ENCODE data around the gene HIC1. TPM values are rescaled to one million over a fixed set of nuclear protein-coding genes. Genes with fewer than 3 reads are reported as not detected.

HIC1 gene
- total RNA-seq, 1 donor from 2014 or later: 0.37 TPM

DNA sequence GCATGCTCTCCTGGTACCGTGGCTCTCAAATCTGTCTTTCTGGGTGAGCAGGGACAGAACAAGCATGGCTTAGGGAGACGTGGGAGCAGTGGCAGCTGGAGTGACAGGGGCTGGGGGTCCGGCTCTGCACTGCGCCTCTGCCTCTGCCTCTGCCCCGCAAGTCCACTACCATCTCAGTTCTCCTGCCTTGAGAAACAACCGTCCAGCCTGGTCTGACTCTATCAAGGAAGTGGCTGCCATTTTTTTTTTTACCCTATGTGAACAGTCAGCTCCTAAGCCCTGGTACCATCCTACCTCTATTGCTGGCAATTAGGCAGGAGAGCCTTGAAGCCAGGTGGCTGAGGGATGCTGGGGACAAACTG is 16.1 kb downstream of the HIC1 start:
- TF ChIP-seq, protein P1, sequence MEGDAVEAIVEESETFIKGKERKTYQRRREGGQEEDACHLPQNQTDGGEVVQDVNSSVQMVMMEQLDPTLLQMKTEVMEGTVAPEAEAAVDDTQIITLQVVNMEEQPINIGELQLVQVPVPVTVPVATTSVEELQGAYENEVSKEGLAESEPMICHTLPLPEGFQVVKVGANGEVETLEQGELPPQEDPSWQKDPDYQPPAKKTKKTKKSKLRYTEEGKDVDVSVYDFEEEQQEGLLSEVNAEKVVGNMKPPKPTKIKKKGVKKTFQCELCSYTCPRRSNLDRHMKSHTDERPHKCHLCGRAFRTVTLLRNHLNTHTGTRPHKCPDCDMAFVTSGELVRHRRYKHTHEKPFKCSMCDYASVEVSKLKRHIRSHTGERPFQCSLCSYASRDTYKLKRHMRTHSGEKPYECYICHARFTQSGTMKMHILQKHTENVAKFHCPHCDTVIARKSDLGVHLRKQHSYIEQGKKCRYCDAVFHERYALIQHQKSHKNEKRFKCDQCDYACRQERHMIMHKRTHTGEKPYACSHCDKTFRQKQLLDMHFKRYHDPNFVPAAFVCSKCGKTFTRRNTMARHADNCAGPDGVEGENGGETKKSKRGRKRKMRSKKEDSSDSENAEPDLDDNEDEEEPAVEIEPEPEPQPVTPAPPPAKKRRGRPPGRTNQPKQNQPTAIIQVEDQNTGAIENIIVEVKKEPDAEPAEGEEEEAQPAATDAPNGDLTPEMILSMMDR (conservative IDR thresholded peaks at IDR 0.05): no peak
- no peaks in the 10 kb centered on the region for H3K36me3 Mint-ChIP-seq (ENCODE audit: low read depth)
- no peak for DNase-seq (ENCODE audit: low read depth, low spot score)
- no peak overlapping the region for H3K27ac Mint-ChIP-seq (ENCODE audit: unreplicated experiment)
- peaks cover 33% of the 10 kb centered on the region for H3K4me1 Mint-ChIP-seq
- H3K27me3 Mint-ChIP-seq (ENCODE audit: low read depth): no peaks in the 10 kb centered on the region
- no peaks in the 10 kb centered on the region for H3K9me3 Mint-ChIP-seq
- no peak overlapping the region for H3K4me3 Mint-ChIP-seq

DNA sequence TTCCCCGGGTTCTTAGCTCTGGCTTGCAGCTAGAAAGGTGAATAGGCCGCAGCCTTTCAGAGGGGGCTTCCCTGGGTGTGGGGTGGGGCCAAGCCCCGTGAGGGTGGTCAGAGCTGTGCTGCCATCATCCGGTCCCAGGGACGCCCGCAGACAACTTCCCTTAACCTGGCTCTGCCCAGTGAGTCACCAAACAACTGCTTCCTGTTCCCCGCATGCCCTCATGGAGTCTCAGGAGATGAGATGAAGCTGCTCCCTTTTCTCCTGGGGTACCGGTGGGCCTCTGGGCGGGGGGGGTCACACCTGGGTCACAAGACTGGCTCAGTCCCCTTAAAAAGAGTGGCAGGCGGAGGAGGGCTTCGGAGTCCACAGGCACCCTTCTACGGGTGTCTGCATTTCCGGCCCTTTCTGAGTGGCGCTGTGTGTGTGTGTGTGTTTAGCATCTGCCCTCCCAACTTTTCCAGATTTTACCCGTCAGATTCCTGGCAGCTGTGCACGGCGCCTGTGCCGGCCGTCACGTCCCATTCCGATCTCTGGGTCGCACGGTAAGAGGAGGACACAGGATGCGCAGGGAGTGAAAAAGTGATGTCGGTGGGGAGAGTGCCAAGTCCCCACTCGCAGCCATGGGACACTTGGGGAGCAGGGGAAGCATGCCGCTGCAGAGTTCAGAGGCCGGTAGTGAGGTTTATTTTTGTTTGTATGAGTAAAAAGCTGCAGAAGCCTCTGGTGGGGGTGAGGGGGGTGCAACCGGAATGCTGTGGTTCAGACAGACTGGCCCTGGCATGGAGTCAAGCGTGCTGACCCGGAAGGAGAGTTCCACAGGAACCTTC is 16.8 kb downstream of the HIC1 start:
- no peak overlapping the region for H3K4me3 Mint-ChIP-seq
- TF ChIP-seq, protein P1 (conservative IDR thresholded peaks at IDR 0.05): no peak
- peak overlapping the region; percentile 78 for H3K27ac Mint-ChIP-seq (ENCODE audit: unreplicated experiment)
- no peaks in the 10 kb centered on the region for H3K27me3 Mint-ChIP-seq (ENCODE audit: low read depth)
- H3K4me1 Mint-ChIP-seq: peaks cover 31% of the 10 kb centered on the region
- DNase-seq (ENCODE audit: low read depth, low spot score): no peak
- peaks cover 3% of the 10 kb centered on the region for H3K36me3 Mint-ChIP-seq (ENCODE audit: low read depth)
- H3K9me3 Mint-ChIP-seq: no peaks in the 10 kb centered on the region

DNA sequence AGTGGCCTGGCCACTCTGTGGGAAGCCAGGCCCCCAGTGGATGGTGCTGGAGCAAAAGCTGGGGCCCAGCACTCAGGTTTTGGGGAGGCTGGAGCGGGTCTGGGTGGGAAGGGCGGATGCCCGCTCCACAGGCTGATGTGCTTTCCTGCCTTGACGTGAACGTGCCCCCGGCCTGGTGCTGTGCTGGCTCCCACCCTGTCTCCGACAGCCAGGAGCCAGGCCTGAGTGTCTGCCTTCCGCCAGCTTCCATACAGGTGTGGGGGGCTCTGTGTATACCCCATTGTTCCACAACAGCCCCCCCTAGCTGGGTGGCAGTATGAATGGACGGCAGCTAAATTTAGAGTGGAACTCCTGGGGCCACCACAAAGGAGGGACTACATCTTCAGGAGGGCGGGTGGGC is 20.0 kb downstream of the HIC1 start:
- TF ChIP-seq, protein P1 (conservative IDR thresholded peaks at IDR 0.05): no peak
- no peak overlapping the region for H3K4me3 Mint-ChIP-seq
- no peaks in the 10 kb centered on the region for H3K9me3 Mint-ChIP-seq
- H3K27ac Mint-ChIP-seq (ENCODE audit: unreplicated experiment): no peak overlapping the region
- H3K27me3 Mint-ChIP-seq (ENCODE audit: low read depth): no peaks in the 10 kb centered on the region
- peaks cover 17% of the 10 kb centered on the region for H3K4me1 Mint-ChIP-seq
- H3K36me3 Mint-ChIP-seq (ENCODE audit: low read depth): peaks cover 21% of the 10 kb centered on the region
- no peak for DNase-seq (ENCODE audit: low read depth, low spot score)

DNA sequence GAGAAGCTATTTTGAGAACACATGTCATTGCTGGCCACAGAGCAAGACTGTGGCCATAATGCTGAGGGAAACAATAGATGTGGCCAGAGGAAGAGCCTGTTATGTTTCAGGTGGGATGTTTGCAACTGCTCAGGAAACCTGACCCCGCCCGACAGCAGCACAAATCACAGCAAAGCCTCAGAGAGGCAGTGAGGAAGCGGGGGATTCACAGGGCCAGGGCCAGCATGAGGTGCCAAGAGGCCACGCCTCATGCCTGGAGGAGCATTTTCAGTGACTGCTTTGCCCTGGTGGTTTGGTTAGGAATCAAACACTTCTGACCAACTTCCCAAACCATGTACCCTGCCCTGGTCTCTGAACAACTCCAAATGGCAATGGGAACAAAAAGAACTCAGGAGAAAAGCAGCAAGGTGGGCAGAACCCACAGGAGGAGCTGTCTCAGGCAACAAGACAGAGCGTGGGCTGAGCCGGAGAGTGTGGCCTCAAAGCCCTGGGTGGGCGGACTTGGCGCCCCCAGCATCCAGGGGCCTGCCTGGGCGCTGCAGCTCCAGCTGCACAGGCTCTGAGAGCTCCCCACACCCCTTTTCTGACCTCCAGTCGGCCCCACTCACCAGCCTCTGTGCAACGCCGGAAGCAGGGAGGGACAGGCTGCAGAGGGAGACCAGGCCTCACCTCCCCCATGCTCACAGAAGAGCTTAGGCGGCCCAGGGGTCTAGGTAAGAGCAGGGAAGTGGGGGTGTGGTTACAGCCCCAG is 20.6 kb downstream of the HIC1 start:
- Mint-ChIP-seq H3K4me3 (no peak overlapping the region), H3K27me3 (ENCODE audit: low read depth) (no peaks in the 10 kb centered on the region), H3K27ac (ENCODE audit: unreplicated experiment) (peak overlapping the region; percentile 67), H3K4me1 (peaks cover 14% of the 10 kb centered on the region), H3K9me3 (no peaks in the 10 kb centered on the region), H3K36me3 (ENCODE audit: low read depth) (peaks cover 21% of the 10 kb centered on the region)
- TF ChIP-seq, protein P1 (conservative IDR thresholded peaks at IDR 0.05): no peak
- no peak for DNase-seq (ENCODE audit: low read depth, low spot score)

DNA sequence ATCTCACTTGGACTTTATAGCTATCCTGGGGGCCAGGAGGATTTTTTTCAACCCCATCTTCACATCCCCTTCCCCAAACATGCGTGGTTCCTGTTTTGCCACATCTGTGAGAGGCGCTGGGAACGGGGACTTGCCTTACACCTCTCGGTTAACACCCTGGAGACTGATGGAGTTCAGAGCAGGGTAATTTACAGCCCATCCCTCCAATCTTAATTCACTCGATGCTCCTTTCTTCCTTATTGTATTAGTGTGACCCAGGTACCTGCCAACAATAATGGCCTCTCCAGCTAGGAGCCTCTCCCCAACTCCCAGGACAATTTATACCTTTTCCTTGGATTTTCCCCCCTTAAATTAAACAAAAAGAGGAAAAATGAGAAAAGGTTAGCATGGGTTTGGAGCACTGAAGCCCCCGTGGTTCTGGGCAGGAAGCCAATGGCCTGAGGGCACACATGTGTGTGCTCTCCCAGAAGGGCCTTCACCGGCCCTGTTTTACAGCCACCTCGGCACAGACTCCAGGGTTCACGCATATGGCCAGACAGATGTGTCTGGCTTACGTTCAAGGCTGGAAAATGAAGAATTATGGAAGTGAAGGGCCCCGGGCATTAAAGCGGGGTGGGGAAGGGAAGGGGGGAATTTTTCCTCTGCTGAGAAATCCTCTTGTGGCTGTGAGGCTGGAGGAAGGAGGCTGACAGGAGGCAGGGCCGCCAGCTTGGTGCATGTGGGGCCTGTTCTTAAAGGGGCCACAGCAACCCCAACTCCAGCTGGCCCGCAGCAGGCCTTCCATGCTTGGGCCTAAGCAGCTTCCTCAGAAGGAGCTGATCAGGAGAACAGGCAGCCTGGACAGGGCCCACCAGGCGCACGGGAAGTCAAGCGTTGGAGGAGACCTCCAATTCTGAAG is 21.4 kb downstream of the HIC1 start:
- no peak for DNase-seq (ENCODE audit: low read depth, low spot score)
- Mint-ChIP-seq H3K36me3 (ENCODE audit: low read depth) (peaks cover 21% of the 10 kb centered on the region), H3K9me3 (no peaks in the 10 kb centered on the region), H3K27me3 (ENCODE audit: low read depth) (no peaks in the 10 kb centered on the region), H3K4me1 (peaks cover 14% of the 10 kb centered on the region), H3K4me3 (no peak overlapping the region), H3K27ac (ENCODE audit: unreplicated experiment) (peak overlapping the region; percentile 19)
- TF ChIP-seq, protein P1 (conservative IDR thresholded peaks at IDR 0.05): no peak
